Thoracic aorta (tissue), 2 donors: ENCODE data around the gene NRSN1. TPM values are rescaled to one million over a fixed set of nuclear protein-coding genes. Genes with fewer than 3 reads are reported as not detected.

Source experiments
- ATAC-seq: fragments of 150-250 bp; one replicate; pipeline ENCODE4 v1.8.0; 2017; ENCODE audit warnings: low read depth; ENCODE audit not compliant: insufficient number of reproducible peaks, low FRiP score
- DNase-seq: peaks from one replicate; pipeline ENCODE4 v3.0.0-alpha.2; 2020; ENCODE audit warnings: low spot score
- H3K27ac ChIP-seq, 2 donors: fragments of 200-600 bp; sonication (generic); 1 replicate in 1 of 2; 2 replicates in 1 of 2; pipeline ENCODE4 v1.5.1; 2016; ENCODE audit warnings: mild to moderate bottlenecking in 2 of 2, moderate library complexity in 2 of 2
- H3K27me3 ChIP-seq: fragments of 200-600 bp; sonication (generic); replicated peaks from 2 replicates; pipeline ENCODE4 v1.6.0; 2016; ENCODE audit warnings: mild to moderate bottlenecking; ENCODE audit not compliant: insufficient read depth
- H3K36me3 ChIP-seq: fragments of 200-600 bp; sonication (generic); one replicate; pipeline ENCODE4 v1.5.1; 2016
- H3K4me1 ChIP-seq, 2 donors: fragments of 200-600 bp; sonication (generic); 1 replicate in 1 of 2; 2 replicates in 1 of 2; pipeline versions ENCODE4 v1.5.1 to v1.6.0; 2016; ENCODE audit warnings: low read depth in 2 of 2, mild to moderate bottlenecking in 1 of 2; ENCODE audit not compliant: control insufficient read depth in 1 of 2
- H3K4me3 ChIP-seq: fragments of 200-600 bp; sonication (generic); 2 replicates; pipeline ENCODE4 v1.5.1; 2016; ENCODE audit warnings: mild to moderate bottlenecking
- H3K9me3 ChIP-seq: fragments of 200-600 bp; sonication (generic); 2 replicates; pipeline ENCODE4 v1.5.1; 2016
- CTCF ChIP-seq: fragments of 200-600 bp; sonication (generic); IDR thresholded peaks from one replicate; pipeline ENCODE4 v1.5.1; 2019; ENCODE audit warnings: antibody characterized with exemption
- total RNA-seq, 2 donors: library from RNA; depleted of rRNA; stranded (reverse); fragments of >200 nt; gene quantifications; one replicate each; pipeline versions ENCODE4 v1.1.0 to v1.2.3, GENCODE V29; 2016

Gene NRSN1
- total RNA-seq, 2 donors from 2014 or later: not detected

GRCh38 chr6:24186349-24186748 is 60.3 kb downstream of the NRSN1 start:
- ATAC-seq: no peak
- Histone ChIP-seq H3K27ac (no peak overlapping the region), H3K36me3 (no peaks in the 10 kb centered on the region), H3K27me3 (no peaks in the 10 kb centered on the region), H3K4me1 (no peaks in the 10 kb centered on the region), H3K9me3 (no peaks in the 10 kb centered on the region), H3K4me3 (no peak overlapping the region)
- DNase-seq: no peak
- TF ChIP-seq CTCF: no peak

- H3K27me3 ChIP-seq: no peaks in the 10 kb centered on the region
- no peak for TF ChIP-seq CTCF
- ATAC-seq (no peak), DNase-seq (no peak)
- no peaks in the 10 kb centered on the region for H3K9me3 ChIP-seq
- H3K4me1 ChIP-seq: no peaks in the 10 kb centered on the region
- H3K36me3 ChIP-seq: no peaks in the 10 kb centered on the region
- H3K27ac ChIP-seq: no peak overlapping the region
- H3K4me3 ChIP-seq: no peak overlapping the region
Observed at GRCh38 chr6:24187965-24188577, 62.1 kb downstream of the NRSN1 start.

- Histone ChIP-seq H3K27ac (no peak overlapping the region), H3K4me1 (no peaks in the 10 kb centered on the region), H3K4me3 (no peak overlapping the region), H3K36me3 (no peaks in the 10 kb centered on the region), H3K9me3 (no peaks in the 10 kb centered on the region), H3K27me3 (no peaks in the 10 kb centered on the region)
- no peak for TF ChIP-seq CTCF
- DNase-seq: no peak
- no peak for ATAC-seq
Observed at GRCh38 chr6:24188578-24189080, 62.6 kb downstream of the NRSN1 start.

GRCh38 chr6:24191346-24191745 is 65.3 kb downstream of the NRSN1 start:
- DNase-seq: no peak
- no peak overlapping the region for H3K4me3 ChIP-seq
- H3K9me3 ChIP-seq: no peaks in the 10 kb centered on the region
- no peak for ATAC-seq
- no peaks in the 10 kb centered on the region for H3K27me3 ChIP-seq
- H3K4me1 ChIP-seq: no peaks in the 10 kb centered on the region
- no peak overlapping the region for H3K27ac ChIP-seq
- TF ChIP-seq CTCF: no peak
- H3K36me3 ChIP-seq: no peaks in the 10 kb centered on the region

GRCh38 chr6:24193364-24193763 is 67.3 kb downstream of the NRSN1 start:
- H3K9me3 ChIP-seq: no peaks in the 10 kb centered on the region
- H3K27ac ChIP-seq: no peak overlapping the region
- no peak overlapping the region for H3K4me3 ChIP-seq
- DNase-seq (no peak), ATAC-seq (no peak)
- H3K36me3 ChIP-seq: no peaks in the 10 kb centered on the region
- H3K4me1 ChIP-seq: no peaks in the 10 kb centered on the region
- no peaks in the 10 kb centered on the region for H3K27me3 ChIP-seq
- no peak for TF ChIP-seq CTCF
